HepG2 (cell line): Measurements from ENCODE around the gene GARS1. TPM values are rescaled to one million over a fixed set of nuclear protein-coding genes. Genes with fewer than 3 reads are reported as not detected.

ENCODE experiments used
- ATAC-seq: fragments of 200-7000 bp; cut with Tn5 transposase; 3 replicates; pipeline ENCODE4 v1.9.1; 2020; ENCODE audit warnings: mild to moderate bottlenecking, moderate library complexity
- BruUV-seq: library from RNA; stranded (reverse); fragments of 400-500 nt; replicated peaks from 2 replicates; lab custom pipeline; 2021; lab: Mats Ljungman, UMichigan
- CTCF ChIA-PET: fragments of 300-600 bp; formaldehyde crosslinking; extraction: SDS; loops from one replicate; lab custom pipeline; 2021; ENCODE audit warnings: low total read pairs, inconsistent platforms, low intra/inter-chr PET ratio; lab: Yijun Ruan, JAX
- POLR2A ChIA-PET: fragments of 350-600 bp; sonication (Branson Sonifier 250); formaldehyde crosslinking; loops from one replicate; lab custom pipeline; 2020; ENCODE audit warnings: antibody characterized with exemption, inconsistent platforms; lab: Yijun Ruan, JAX
- DNase-seq: peaks from one replicate; pipeline ENCODE4 v3.0.0-alpha.2; 2015; ENCODE audit warnings: low spot score
- FAIRE-seq: peaks from 3 replicates; lab custom pipeline; 2011; peaks lifted over from hg19 to GRCh38; lab: Jason Lieb, UNC
- H2AFZ ChIP-seq: one replicate; pipeline ENCODE4 v1.6.1; 2011; ENCODE audit warnings: low read length, inconsistent platforms
- H3K27ac ChIP-seq: fragments of 300-600 bp; 3 replicates; pipeline ENCODE4 v1.8.0; 2011; ENCODE audit warnings: mixed run types, mild to moderate bottlenecking, mixed read lengths, low read length, inconsistent platforms; ENCODE audit not compliant: insufficient read depth; ENCODE audit errors: extremely low read length
- H3K27me3 ChIP-seq, 2 experiments: fragments of 200-600 bp in 1 of 2; 2 replicates in 1 of 2; 3 replicates in 1 of 2; pipeline versions ENCODE4 v1.6.0 to v1.8.0; 2011; ENCODE audit warnings: low read length in 2 of 2, mild to moderate bottlenecking in 2 of 2, moderate library complexity in 2 of 2, inconsistent platforms in 1 of 2; ENCODE audit not compliant: insufficient read depth in 2 of 2, control insufficient read depth in 1 of 2
- H3K36me3 ChIP-seq, 2 experiments: fragments of 200-600 bp in 1 of 2; replicated peaks in 1 of 2; 2 replicates in 1 of 2; 3 replicates in 1 of 2; pipeline versions ENCODE4 v1.5.1 to v1.8.0; 2011; ENCODE audit warnings: low read length in 2 of 2, inconsistent platforms in 1 of 2; ENCODE audit not compliant: insufficient read depth in 2 of 2, control insufficient read depth in 1 of 2
- H3K4me1 ChIP-seq: 2 replicates; pipeline ENCODE4 v1.5.1; 2012; ENCODE audit warnings: low read length, inconsistent platforms; ENCODE audit not compliant: insufficient read depth
- H3K4me2 ChIP-seq: 2 replicates; pipeline ENCODE4 v1.6.0; 2011; ENCODE audit warnings: low read depth, low read length, inconsistent platforms
- H3K4me3 ChIP-seq, 3 experiments: fragments of 200-600 bp in 1 of 3; sonication (generic), shearing (Covaris generic) in 1 of 3; replicated peaks in 1 of 3; 2 replicates each; pipeline ENCODE4 v1.5.1; 2011 to 2016; ENCODE audit warnings: low read length in 3 of 3, inconsistent platforms in 2 of 3, low read depth in 2 of 3, mild to moderate bottlenecking in 2 of 3, control low read depth in 1 of 3, mixed read lengths in 1 of 3; ENCODE audit not compliant: insufficient read depth in 1 of 3
- H3K79me2 ChIP-seq: one replicate; pipeline ENCODE4 v1.6.1; 2011; ENCODE audit warnings: low read length, inconsistent platforms; ENCODE audit not compliant: insufficient read depth
- H3K9ac ChIP-seq: 2 replicates; pipeline ENCODE4 v1.6.0; 2011; ENCODE audit warnings: mild to moderate bottlenecking, low read depth, low read length, inconsistent platforms; ENCODE audit not compliant: insufficient read depth
- H3K9me3 ChIP-seq: 2 replicates; pipeline ENCODE4 v1.5.1; 2012; ENCODE audit warnings: mild to moderate bottlenecking, low read length
- H4K20me1 ChIP-seq: 2 replicates; pipeline ENCODE4 v1.6.0; 2011; ENCODE audit warnings: inconsistent platforms, mild to moderate bottlenecking, low read length, moderate library complexity; ENCODE audit not compliant: insufficient read depth
- MIER2 ChIP-seq: IDR thresholded peaks from 2 replicates; pipeline ENCODE4 v1.6.1; 2016; ENCODE audit warnings: missing biosample characterization, missing genetic modification reagents
- NRL ChIP-seq: sonication (generic); formaldehyde crosslinking; IDR thresholded peaks from 2 replicates; pipeline ENCODE4 v1.5.0; 2020; ENCODE audit warnings: missing genetic modification reagents, mild to moderate bottlenecking, moderate library complexity, borderline replicate concordance
- PPARG ChIP-seq: conservative IDR thresholded peaks from 2 replicates; pipeline ENCODE4 v1.6.1; 2016; ENCODE audit warnings: missing biosample characterization, missing genetic modification reagents
- SOX6 ChIP-seq, 2 experiments: fragments of 450-650 bp in 1 of 2; sonication (generic) in 1 of 2; formaldehyde crosslinking in 1 of 2; IDR thresholded peaks; 2 replicates each; pipeline versions ENCODE4 v1.4.0 to v1.6.1; 2017 to 2020; ENCODE audit warnings: antibody characterized with exemption in 1 of 2, mild to moderate bottlenecking in 1 of 2, missing genetic modification reagents in 1 of 2
- ZFY ChIP-seq: sonication (generic); formaldehyde crosslinking; IDR thresholded peaks from 2 replicates; pipeline ENCODE4 v1.4.0; 2020; ENCODE audit warnings: missing genetic modification reagents
- ZNF253 ChIP-seq: sonication (generic); formaldehyde crosslinking; IDR thresholded peaks from 2 replicates; pipeline ENCODE4 v1.8.0; 2022; ENCODE audit warnings: mild to moderate bottlenecking, missing genetic modification reagents, borderline replicate concordance
- ZNF30 ChIP-seq: sonication (generic); formaldehyde crosslinking; IDR thresholded peaks from 2 replicates; pipeline ENCODE4 v1.5.0; 2020; ENCODE audit warnings: mild to moderate bottlenecking, missing genetic modification reagents
- ZNF678 ChIP-seq: sonication (generic); formaldehyde crosslinking; IDR thresholded peaks from 2 replicates; pipeline ENCODE4 v1.4.0; 2020; ENCODE audit warnings: mild to moderate bottlenecking, missing genetic modification reagents
- WGBS: methylation state at CpG from one replicate; pipeline ENCODE4 v1.1.6; 2017; ENCODE audit warnings: low lambda C conversion rate; 5-methylcytosine and 5-hydroxymethylcytosine counted together
- in situ Hi-C: cut with HindIII; loops from 2 replicates; pipeline ENCODE4 v1.10.0; 2017; ENCODE audit warnings: low pct_unique_long_range_greater_than_20kb; ENCODE audit not compliant: extremely low pct_ligation_motif_present
- intact Hi-C: fragments of 100-400 bp; cut with micrococcal nuclease; formaldehyde crosslinking; loops from one replicate; pipeline ENCODE4 v1.10.0; 2022; ENCODE audit not compliant: unreplicated experiment
- polyA plus RNA-seq, 8 experiments: library from polyadenylated mRNA; depleted of rRNA in 3 of 8; stranded (reverse) in 7 of 8; unstranded in 1 of 8; fragments of >200 nt; fragmentation: Illumina TruSeq in 4 of 8; extraction: Trizol in 4 of 8; gene quantifications; 2 replicates each; pipeline versions ENCODE4 v1.2.1 to v1.2.3, GENCODE V29; 2011 to 2016; ENCODE audit warnings: low read depth in 4 of 8, missing spikeins in 1 of 8, mixed read lengths in 1 of 8; ENCODE audit not compliant: insufficient read depth in 1 of 8
- total RNA-seq, 5 experiments: library from RNA; depleted of rRNA; stranded (reverse); fragments of >200 nt; fragmentation: Illumina TruSeq; extraction: Trizol; gene quantifications; 2 replicates each; pipeline ENCODE4 v1.2.3, GENCODE V29; 2016; ENCODE audit warnings: low read depth in 1 of 5
- TF ChIP-seq, protein P1 (sequence below): IDR thresholded peaks from 2 replicates; pipeline ENCODE4 v1.6.1; 2018; ENCODE audit warnings: missing genetic modification reagents

Gene GARS1
- total and polyA plus RNA-seq, 2 of the 13 experiments (the other 11 are each of a cell fraction or from before 2014, with no cell fraction given): 140 to 460 TPM

GRCh38 chr7:30562498-30562897 is 32.2 kb upstream of the GARS1 start:
- no peaks in the 10 kb centered on the region; a peak in 1 of 5 replicates for H3K36me3 ChIP-seq
- DNase-seq: no peak
- no TSS peak for BruUV-seq
- ATAC-seq: no peak
- intact Hi-C loops (no loop called here), in situ Hi-C loops (loop anchor here (10.0 kb wide), 1 partner anchor 288 kb away; no protein-coding TSS in a partner anchor)
- H3K4me1 ChIP-seq: no peaks in the 10 kb centered on the region
- H3K9me3 ChIP-seq: no peaks in the 10 kb centered on the region
- no peaks in the 10 kb centered on the region for H3K27me3 ChIP-seq
- ChIA-PET POLR2A (no interaction called here), CTCF (interaction anchor here (1.1 kb wide), 1 partner anchor 52 kb away, joined by 5 read pairs; no protein-coding TSS in a partner anchor)
- H3K4me3 ChIP-seq: no peak overlapping the region
- no peak for FAIRE-seq
- WGBS: 87% methylated on average over 6 of the region's 6 CpGs
- H3K4me2 ChIP-seq: no peak overlapping the region
- H3K27ac ChIP-seq: no peak overlapping the region
- no peak overlapping the region for H3K9ac ChIP-seq
- TF ChIP-seq, protein P1, sequence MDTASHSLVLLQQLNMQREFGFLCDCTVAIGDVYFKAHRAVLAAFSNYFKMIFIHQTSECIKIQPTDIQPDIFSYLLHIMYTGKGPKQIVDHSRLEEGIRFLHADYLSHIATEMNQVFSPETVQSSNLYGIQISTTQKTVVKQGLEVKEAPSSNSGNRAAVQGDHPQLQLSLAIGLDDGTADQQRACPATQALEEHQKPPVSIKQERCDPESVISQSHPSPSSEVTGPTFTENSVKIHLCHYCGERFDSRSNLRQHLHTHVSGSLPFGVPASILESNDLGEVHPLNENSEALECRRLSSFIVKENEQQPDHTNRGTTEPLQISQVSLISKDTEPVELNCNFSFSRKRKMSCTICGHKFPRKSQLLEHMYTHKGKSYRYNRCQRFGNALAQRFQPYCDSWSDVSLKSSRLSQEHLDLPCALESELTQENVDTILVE (CRISPR knock-in tag): no peak
- no peak for TF ChIP-seq MIER2
- TF ChIP-seq NRL (CRISPR knock-in tag): no peak
- TF ChIP-seq SOX6 (IDR thresholded peaks at IDR 0.05): no peak
- no peak for TF ChIP-seq SOX6 (CRISPR knock-in tag; IDR thresholded peaks at IDR 0.05)
- no peak for TF ChIP-seq ZNF253 (CRISPR knock-in tag)
- TF ChIP-seq PPARG: no peak
- no peak for TF ChIP-seq ZNF678 (CRISPR knock-in tag)
- TF ChIP-seq ZNF30 (CRISPR knock-in tag): no peak
- TF ChIP-seq ZFY (CRISPR knock-in tag): no peak
- no peaks in the 10 kb centered on the region for H3K79me2 ChIP-seq
- H4K20me1 ChIP-seq: no peaks in the 10 kb centered on the region
- no peak overlapping the region for H2AFZ ChIP-seq
